Activated CD4-positive, alpha-beta T cell treated with anti-CD3 and anti-CD28 coated beads, Interleukin-2, amount 10 ng/mL, durations not matched to agents 7 days and 5 days (primary cell): ENCODE measurements around the gene KPNA1. TPM values are rescaled to one million over a fixed set of nuclear protein-coding genes. Genes with fewer than 3 reads are reported as not detected.

ENCODE experiments used
- CTCF ChIA-PET: fragments of 350-600 bp; sonication (Branson Sonifier 250); formaldehyde crosslinking; loops from one replicate; lab custom pipeline; 2021; ENCODE audit warnings: antibody characterized with exemption; lab: Charles Lee
- POLR2A ChIA-PET: fragments of 350-600 bp; sonication (Branson Sonifier 250); formaldehyde crosslinking; loops from one replicate; lab custom pipeline; 2021; ENCODE audit warnings: antibody characterized with exemption; lab: Charles Lee
- DNase-seq: peaks from one replicate; pipeline ENCODE4 v3.0.0-alpha.2; 2020
- H3K27ac Mint-ChIP-seq: one replicate; pipeline ENCODE4 v1.8.0; 2021; ENCODE audit warnings: mild to moderate bottlenecking, moderate library complexity, mixed read lengths
- H3K27me3 Mint-ChIP-seq: one replicate; pipeline ENCODE4 v1.8.0; 2021; ENCODE audit warnings: mixed read lengths
- H3K36me3 Mint-ChIP-seq: one replicate; pipeline ENCODE4 v1.8.0; 2021; ENCODE audit warnings: low read depth, mixed read lengths
- H3K4me1 Mint-ChIP-seq: one replicate; pipeline ENCODE4 v1.8.0; 2021; ENCODE audit warnings: mixed read lengths
- H3K4me3 Mint-ChIP-seq: one replicate; pipeline ENCODE4 v1.8.0; 2021; ENCODE audit warnings: mild to moderate bottlenecking, moderate library complexity, mixed read lengths
- H3K9me3 Mint-ChIP-seq: one replicate; pipeline ENCODE4 v1.8.0; 2021; ENCODE audit warnings: mixed read lengths
- total RNA-seq, 2 experiments: library from RNA; stranded (reverse); gene quantifications; one replicate each; pipeline ENCODE4 v1.2.3, GENCODE V29; 2021

Gene KPNA1
- total RNA-seq, 2 experiments from 2014 or later = 48.8 to 53.3 TPM

DNA sequence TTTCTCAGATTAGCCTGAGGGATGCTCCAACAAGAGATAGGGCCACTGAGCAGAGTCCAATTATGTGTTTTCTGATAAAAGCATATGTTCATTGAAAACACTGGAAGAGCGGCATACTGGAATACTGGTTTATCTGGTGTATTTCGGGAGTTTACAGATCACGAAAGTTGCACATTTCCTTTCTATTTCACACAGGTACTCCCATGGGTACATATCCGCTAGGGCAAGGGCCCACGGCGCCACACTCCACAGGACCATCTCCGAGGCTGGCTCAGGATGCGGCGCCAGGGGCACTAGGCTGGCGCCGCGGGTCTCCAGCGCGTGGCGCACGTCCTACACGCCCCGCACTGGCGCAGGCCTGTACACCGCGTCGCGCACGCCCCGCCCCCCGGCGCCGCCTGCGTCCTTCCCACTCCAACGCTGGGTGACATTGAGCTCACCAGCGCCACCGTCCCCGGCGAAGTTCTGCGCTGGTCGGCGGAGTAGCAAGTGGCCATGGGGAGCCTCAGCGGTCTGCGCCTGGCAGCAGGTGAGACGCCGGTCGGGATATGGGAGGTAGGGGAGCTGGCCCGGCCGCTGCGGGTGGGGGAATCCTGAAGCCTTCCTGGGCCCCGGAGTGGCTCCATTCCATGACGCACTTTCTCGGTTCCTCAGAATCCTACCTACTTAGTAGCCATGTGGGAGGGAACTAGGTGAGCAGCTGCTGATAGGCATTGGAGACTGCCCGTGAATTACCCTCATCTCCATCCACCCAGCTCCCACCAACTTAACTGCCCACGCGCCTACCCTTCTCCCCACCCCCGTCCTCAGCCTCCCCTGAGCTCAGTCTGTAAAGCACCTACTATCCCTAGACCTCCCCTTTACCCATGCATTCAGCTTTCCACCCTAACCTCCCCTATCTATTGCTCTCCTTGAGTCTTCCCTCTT lies 130.7 kb downstream of the KPNA1 start, which contains the start of gene FAM162A:
TSS of gene FAM162A (plus strand) at position 412 of the 927 bp plus-strand sequence. CDS start at position 496, 84 bp downstream.
- H3K36me3 Mint-ChIP-seq = peaks cover 9% of the 10 kb centered on the region
- POLR2A ChIA-PET = interaction anchor here (1.4 kb wide), 1 partner anchor 32 kb away, joined by 4 read pairs; the partner anchor contains the start of gene WDR5B

DNA sequence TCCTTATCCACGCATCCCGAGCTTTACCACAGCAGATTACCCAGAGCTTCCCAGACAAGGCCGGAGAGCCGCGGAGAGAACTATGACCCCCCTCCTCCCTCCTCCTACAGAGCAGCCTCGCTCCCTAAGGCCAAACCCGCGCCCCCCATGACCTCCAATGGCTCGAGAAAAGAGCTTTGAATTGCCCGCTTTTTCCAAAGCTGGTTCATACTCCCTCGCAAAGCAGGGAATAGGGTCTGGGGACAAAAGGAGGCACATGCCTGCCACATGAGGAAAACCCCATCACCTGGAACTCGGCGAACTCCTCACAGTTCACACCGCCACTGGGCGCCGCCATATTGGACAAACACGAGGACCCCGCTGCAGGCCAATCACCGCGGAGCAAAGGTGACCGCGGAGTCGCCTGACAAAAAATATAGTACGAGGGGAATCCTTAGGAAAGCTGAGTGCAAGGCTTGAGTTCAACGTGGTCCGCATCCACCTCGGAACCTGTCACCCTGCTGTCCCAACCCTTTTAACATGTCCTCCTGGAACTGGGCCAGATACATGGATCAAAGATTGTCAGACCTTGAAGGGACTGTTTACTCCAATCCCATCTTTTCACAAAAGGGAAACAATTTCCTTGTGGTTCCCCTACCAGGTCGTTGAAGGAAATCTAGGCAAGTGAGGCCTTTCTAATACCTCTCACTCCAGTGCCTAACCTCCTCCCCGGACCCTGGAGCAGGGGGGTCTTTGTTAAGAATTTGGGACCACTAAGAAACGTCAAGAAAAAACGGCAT lies 131.7 kb downstream of the KPNA1 start, which contains the start of gene MIX23:
TSS of gene MIX23 (minus strand) at position 344 of the 779 bp plus-strand sequence. CDS start at position 337, 7 bp downstream.
- H3K27me3 Mint-ChIP-seq = no peaks in the 10 kb centered on the region
- peak; percentile 88 for DNase-seq
- peak within 1 kb of the TSS; percentile 93 for H3K4me3 Mint-ChIP-seq
- CTCF ChIA-PET = interaction anchor here (0.6 to 1.4 kb wide), 8 partner anchors 11 to 329 kb away, joined by 3 to 4 read pairs (median 3); partner anchors contain the start of gene WDR5B
- peak within 1 kb of the TSS; percentile 93 for H3K27ac Mint-ChIP-seq
- H3K4me1 Mint-ChIP-seq = peaks cover 66% of the 10 kb centered on the region
- H3K9me3 Mint-ChIP-seq = no peaks in the 10 kb centered on the region
- POLR2A ChIA-PET = no interaction called here
- H3K36me3 Mint-ChIP-seq = peaks cover 8% of the 10 kb centered on the region

More for the DNA sequence above, 130.7 kb downstream of the KPNA1 start, which contains the start of gene FAM162A:
- peaks cover 69% of the 10 kb centered on the region for H3K4me1 Mint-ChIP-seq
- H3K9me3 Mint-ChIP-seq = no peaks in the 10 kb centered on the region
- H3K4me3 Mint-ChIP-seq = peak within 1 kb of the TSS; percentile 93
- peak; percentile 95 for DNase-seq
- CTCF ChIA-PET = interaction anchor here (0.6 to 2.8 kb wide), 21 partner anchors 9 to 837 kb away, joined by 3 to 15 read pairs (median 4); partner anchors contain the start of genes KPNA1 and WDR5B
- H3K27ac Mint-ChIP-seq = peak within 1 kb of the TSS; percentile 93
- H3K27me3 Mint-ChIP-seq = no peaks in the 10 kb centered on the region

DNA sequence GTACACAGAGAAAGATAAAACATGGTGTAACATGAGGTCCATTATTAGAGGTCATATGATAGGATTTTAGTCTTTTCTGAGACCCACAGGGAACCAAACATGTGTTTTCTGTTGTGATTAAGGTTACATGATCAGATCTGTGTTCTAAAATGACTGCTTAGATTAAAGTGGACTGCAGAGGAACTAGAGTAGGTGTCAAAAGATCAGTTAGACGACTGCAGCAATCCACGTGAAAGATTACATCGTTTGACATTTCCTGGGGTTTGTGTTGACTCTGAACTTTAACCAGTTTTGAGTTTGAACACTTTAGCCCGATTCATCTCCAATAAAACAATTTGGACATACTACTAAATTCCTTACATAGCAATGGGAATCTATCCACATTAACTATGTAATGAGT lies 136.8 kb downstream of the KPNA1 start:
- peaks cover 39% of the 10 kb centered on the region for H3K4me1 Mint-ChIP-seq
- no peak for DNase-seq

DNA sequence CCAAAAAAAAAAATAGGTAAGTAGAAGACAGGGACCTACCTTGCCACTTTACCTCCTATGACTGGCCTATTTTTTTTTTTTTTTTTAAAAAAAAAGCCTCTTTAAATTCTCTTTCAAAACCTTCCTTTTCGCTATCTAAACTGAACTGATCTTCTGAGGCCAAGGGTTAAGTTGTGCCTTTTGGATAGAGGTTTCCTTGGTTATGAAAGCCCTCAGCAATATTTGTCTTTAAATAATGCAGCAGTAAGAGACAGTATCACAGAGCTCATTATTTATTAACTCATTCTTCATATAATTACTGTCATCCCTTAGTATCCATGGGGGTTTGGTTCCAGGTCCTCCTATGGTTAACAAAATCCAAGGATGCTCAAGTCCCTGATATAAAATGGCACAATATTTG lies 140.7 kb downstream of the KPNA1 start:
- H3K4me3 Mint-ChIP-seq = no peak overlapping the region
- H3K4me1 Mint-ChIP-seq = peaks cover 11% of the 10 kb centered on the region
- no peak overlapping the region for H3K27ac Mint-ChIP-seq
- ChIA-PET CTCF (interaction anchor here (0.6 kb wide), 1 partner anchor 17 kb away, joined by 3 read pairs; no protein-coding TSS in a partner anchor), POLR2A (no interaction called here)
- H3K27me3 Mint-ChIP-seq = no peaks in the 10 kb centered on the region
- no peak for DNase-seq
- H3K36me3 Mint-ChIP-seq = peaks cover 22% of the 10 kb centered on the region
- peaks cover 2% of the 10 kb centered on the region for H3K9me3 Mint-ChIP-seq

More for the DNA sequence above, 136.8 kb downstream of the KPNA1 start:
- Mint-ChIP-seq H3K4me3 (no peak overlapping the region), H3K9me3 (peaks cover 2% of the 10 kb centered on the region), H3K27ac (no peak overlapping the region), H3K27me3 (no peaks in the 10 kb centered on the region), H3K36me3 (peaks cover 16% of the 10 kb centered on the region)
- ChIA-PET CTCF (no interaction called here), POLR2A (no interaction called here)

Other genes with a start within 250 kb of the KPNA1 start
- not detected for gene CSTA, start 189.7 kb downstream of the KPNA1 start, total RNA-seq
- gene MIX23, start 131.7 kb downstream of the KPNA1 start, total RNA-seq = 10 to 100 TPM; 29.4 to 43.1 TPM
- 10 to 100 TPM; 48.3 to 48.4 TPM for gene FAM162A, start 130.8 kb downstream of the KPNA1 start, total RNA-seq
- gene WDR5B, start 98.9 kb downstream of the KPNA1 start, total RNA-seq = 1 to 10 TPM; 5.1 to 5.8 TPM
- gene PARP9, start 49.4 kb upstream of the KPNA1 start, total RNA-seq = 100 to 1,000 TPM; 172 to 186 TPM
- gene DTX3L, start 49.4 kb upstream of the KPNA1 start, total RNA-seq = 100 to 1,000 TPM; 162 to 189 TPM
- gene PARP15, start 62.7 kb upstream of the KPNA1 start, total RNA-seq = 10 to 100 TPM; 39.8 to 40.9 TPM
- 100 to 1,000 TPM; 147 to 158 TPM for gene PARP14, start 165.9 kb upstream of the KPNA1 start, total RNA-seq